HT-29 (cell line): ENCODE results near the gene AKR1E2. TPM values are rescaled to one million over a fixed set of nuclear protein-coding genes. Genes with fewer than 3 reads are reported as not detected.

Experiments
- DNase-seq: peaks from one replicate; pipeline ENCODE4 v3.0.0-alpha.2; 2015; ENCODE audit warnings: low spot score
- total RNA-seq: library from RNA; depleted of rRNA; stranded (reverse); fragments of >200 nt; shearing (Covaris generic); gene quantifications from 2 replicates; pipeline ENCODE4 v1.2.3, GENCODE V29; 2014

AKR1E2 gene
- total RNA-seq, 1 experiment from 2014 or later, result 3.3 TPM

- DNase-seq, result no peak
Measured at GRCh38 chr10:4843525-4844180, 17.6 kb downstream of the AKR1E2 start.

- no peak for DNase-seq
Measured at GRCh38 chr10:4844864-4845263, 18.9 kb downstream of the AKR1E2 start.

GRCh38 chr10:4845766-4846165 lies 19.8 kb downstream of the AKR1E2 start:
- DNase-seq, result no peak

- peak; percentile 9 for DNase-seq
Measured at GRCh38 chr10:4846775-4847174, 20.8 kb downstream of the AKR1E2 start.

GRCh38 chr10:4847561-4848355 lies 21.8 kb downstream of the AKR1E2 start:
- peak; percentile 81 for DNase-seq

- DNase-seq, result no peak
Measured at GRCh38 chr10:4848356-4849041, 22.5 kb downstream of the AKR1E2 start.

GRCh38 chr10:4849042-4849402 lies 23.0 kb downstream of the AKR1E2 start:
- DNase-seq, result no peak

GRCh38 chr10:4849555-4850242 lies 23.7 kb downstream of the AKR1E2 start:
- peak; percentile 98 for DNase-seq

- DNase-seq, result no peak
Measured at GRCh38 chr10:4850397-4850796, 24.4 kb downstream of the AKR1E2 start.

- no peak for DNase-seq
Measured at GRCh38 chr10:4851176-4851575, 25.2 kb downstream of the AKR1E2 start.

- DNase-seq, result no peak
Measured at GRCh38 chr10:4851846-4852245, 25.8 kb downstream of the AKR1E2 start.

- DNase-seq, result no peak
Measured at GRCh38 chr10:4865945-4866661, 40.1 kb downstream of the AKR1E2 start.

GRCh38 chr10:4867109-4867519 lies 41.1 kb downstream of the AKR1E2 start:
- DNase-seq, result no peak

GRCh38 chr10:4867520-4868356 lies 41.7 kb downstream of the AKR1E2 start:
- no peak for DNase-seq

GRCh38 chr10:4868357-4868657 lies 42.3 kb downstream of the AKR1E2 start:
- no peak for DNase-seq

GRCh38 chr10:4882704-4883078 lies 56.7 kb downstream of the AKR1E2 start:
- DNase-seq, result no peak

GRCh38 chr10:4883079-4883739 lies 57.2 kb downstream of the AKR1E2 start:
- no peak for DNase-seq

GRCh38 chr10:4885162-4885561 lies 59.2 kb downstream of the AKR1E2 start:
- DNase-seq, result no peak

- no peak for DNase-seq
Measured at GRCh38 chr10:4887501-4887900, 61.5 kb downstream of the AKR1E2 start.

- DNase-seq, result no peak
Measured at GRCh38 chr10:4888236-4888635, 62.2 kb downstream of the AKR1E2 start.
